GM18909 (cell line): Measurements from ENCODE around the gene MAFG.
A peak's percentile ranks its signal among the peaks of the same experiment; 100 is the strongest.

Source experiments
- ATAC-seq: cut with Tn5 transposase; IDR thresholded peaks from one replicate; pipeline ENCODE4 v1.9.1; 2021; ENCODE audit warnings: mild to moderate bottlenecking; ENCODE audit not compliant: unreplicated experiment, poor library complexity

Gene MAFG

DNA sequence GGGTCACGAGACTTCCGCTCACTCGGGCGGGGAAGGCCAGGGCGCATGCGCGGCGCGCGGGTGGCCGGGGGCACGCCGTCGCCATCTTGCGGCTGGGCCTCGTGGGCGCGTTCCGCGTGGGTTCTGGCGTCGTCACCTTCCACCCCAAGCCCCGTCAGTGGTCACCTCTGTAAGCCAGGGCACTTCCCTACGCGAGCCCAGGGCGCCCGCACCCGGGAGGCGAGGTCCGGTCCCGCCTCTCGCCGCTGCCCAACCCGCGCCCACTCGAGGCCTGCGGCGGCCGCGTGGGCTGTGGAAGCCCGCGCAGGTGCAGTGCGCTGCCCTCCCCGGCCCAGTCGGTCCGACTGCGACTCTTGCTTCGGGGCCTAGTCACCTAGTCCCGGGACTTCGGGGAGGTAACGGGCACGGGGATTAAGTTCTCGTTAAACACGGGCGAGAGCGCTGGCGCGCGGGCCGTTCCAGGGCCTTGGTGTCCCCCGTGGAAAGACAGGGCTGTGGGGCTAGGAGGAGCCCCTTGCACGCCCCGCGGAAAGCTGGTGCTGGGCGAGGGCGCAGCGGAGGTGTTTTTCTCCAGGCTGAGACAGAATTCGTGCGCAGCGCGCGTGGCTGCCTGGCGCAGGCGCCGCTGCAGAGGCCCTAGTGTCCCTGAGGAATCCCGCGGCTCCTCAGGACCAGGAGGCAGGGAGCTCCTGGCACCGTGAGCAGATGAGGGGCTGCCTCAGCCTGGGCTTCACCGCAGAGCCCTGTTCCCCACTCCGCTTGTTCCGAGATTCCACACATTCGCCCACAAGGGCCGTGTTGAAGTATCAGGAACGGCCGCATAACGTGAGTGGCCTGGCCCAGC lies 55.9 kb downstream of the MAFG start:
- ATAC-seq = peak; percentile 58

GRCh38 chr17:81870981-81871386 lies 56.6 kb downstream of the MAFG start, which contains the start of gene ARHGDIA:
TSS of gene ARHGDIA (minus strand) at chr17:81871337. CDS start at chr17:81869930, 1,407 bp downstream.
- ATAC-seq = peak; percentile 9

DNA sequence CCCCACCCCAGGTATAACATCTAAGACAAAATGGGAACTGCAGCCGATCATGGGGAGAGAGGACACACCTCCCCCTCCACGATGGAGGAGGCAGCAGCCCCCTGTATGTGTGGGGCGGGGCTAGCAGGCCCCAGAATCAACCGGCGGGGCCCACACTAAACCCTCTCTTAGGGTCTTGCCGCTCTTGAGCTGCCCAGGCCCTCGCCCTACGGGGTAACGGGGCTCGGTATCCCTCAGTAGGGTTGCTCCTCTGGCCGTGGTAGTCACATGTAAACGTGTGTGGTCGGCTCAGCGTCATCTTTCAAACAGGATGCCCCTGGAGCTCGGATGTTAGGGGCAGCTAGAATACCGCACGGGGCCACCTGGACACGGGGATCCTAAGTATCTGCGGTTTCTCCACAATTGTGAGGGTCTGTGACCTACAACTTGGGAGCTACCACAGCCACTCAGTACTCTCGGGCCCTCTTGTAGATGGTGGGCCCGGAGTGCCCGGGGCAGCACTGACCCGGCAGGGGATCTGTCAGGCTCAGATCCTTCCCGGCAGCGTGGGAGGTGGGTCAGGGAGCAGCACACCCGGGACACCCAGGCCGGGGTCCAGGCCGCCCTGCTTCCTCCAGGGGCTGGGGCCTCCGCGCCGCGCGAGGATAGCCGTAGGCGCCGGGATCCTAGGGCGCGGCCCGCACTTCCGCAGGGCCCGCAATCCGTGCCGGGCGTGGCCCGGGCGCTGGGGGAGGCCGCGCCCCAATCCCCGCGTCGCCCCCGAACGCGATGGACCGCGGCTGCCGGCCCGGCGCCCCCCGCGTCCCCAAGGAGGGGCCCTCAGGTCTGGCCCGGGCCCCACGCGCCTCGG lies 57.2 kb downstream of the MAFG start:
- peak; percentile 12 for ATAC-seq

DNA sequence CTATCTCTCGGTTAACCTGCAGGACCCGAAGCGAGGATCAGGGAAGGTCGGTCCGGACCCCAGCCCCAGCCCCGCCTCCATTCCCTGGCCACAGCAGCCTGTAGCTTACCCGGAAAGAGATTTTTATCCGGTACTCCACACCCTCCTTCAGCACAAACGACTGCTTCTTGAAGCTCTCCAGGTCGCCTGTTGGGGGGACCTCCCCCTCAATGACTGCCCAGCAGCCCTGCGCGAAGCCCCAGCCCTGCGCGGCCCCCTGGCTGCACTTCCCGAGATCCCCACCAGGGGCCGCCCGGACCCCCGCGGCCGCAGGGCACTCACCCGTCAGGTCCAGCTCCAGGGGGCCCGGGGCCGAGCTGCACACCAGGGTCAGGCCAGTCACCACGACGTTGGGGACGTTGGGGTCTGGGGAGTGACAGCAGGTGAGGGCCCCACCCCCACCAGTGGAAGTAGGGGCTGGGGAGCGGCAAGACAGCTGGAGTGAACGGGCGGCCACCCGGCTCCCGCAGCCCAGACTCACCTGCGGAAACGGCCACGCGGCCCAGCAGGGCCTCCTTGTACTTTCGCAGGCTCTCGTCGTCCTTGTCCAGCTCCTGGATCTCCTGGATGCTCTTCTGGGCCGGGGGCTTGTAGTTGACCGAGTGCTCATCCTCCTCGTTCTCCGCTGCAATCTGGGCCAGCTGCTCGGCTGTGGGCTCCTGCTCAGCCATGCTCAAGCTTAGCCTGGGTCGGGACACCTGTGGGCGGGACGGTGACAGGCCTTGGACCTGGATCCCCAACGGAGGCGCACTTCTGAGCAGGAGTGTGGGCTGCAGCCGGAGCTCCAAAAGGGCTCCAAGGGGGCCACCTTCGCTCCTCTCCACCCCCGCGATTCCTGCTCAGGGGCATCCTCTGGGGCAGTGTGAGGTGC lies 58.1 kb downstream of the MAFG start:
- no peak for ATAC-seq

- ATAC-seq = no peak
These were observed 58.8 kb downstream of the MAFG start for GRCh38 chr17:81868674-81869220.
